ENCODE results near the gene TERF2IP. TPM values are rescaled to one million over a fixed set of nuclear protein-coding genes. Genes with fewer than 3 reads are reported as not detected.

TERF2IP gene
- total RNA-seq, 1 donor: 43.6 TPM

- DNase-seq (ENCODE audit: low read depth): no peak
- H3K4me3 ChIP-seq (ENCODE audit: low read depth, low read length): no peak overlapping the region
- TF ChIP-seq CTCF (IDR thresholded peaks at IDR 0.05; ENCODE audit: insufficient read depth, low read depth, low read length): no peak
These were observed 6.3 kb downstream of the TERF2IP start for GRCh38 chr16:75653922-75654321.

- TF ChIP-seq CTCF (IDR thresholded peaks at IDR 0.05; ENCODE audit: insufficient read depth, low read depth, low read length): no peak
- no peak for DNase-seq (ENCODE audit: low read depth)
- H3K4me3 ChIP-seq (ENCODE audit: low read depth, low read length): no peak overlapping the region
These were observed 10.6 kb downstream of the TERF2IP start for GRCh38 chr16:75658175-75658574.

DNA sequence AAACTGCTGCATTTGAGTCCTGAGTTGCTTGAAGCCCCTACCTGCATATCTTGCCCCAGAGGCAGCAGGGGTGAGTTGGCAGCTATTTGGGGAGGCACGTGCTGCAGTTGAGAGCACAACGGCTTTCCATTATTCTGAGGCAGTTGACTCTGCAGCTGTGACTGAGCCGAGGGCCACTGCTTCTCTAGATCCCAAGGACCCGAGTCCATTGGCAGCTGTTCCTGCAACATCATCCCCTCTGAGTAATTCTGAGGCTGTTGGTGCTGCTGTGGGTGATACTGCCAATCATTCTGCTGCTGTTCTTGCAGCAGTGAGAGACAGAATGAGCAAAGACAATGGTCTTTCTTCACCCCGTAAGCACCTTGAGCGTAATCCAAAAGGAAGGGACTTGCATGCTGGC, 12.7 kb downstream of the TERF2IP start:
- no peak overlapping the region for H3K4me3 ChIP-seq (ENCODE audit: low read depth, low read length)
- no peak for TF ChIP-seq CTCF (IDR thresholded peaks at IDR 0.05; ENCODE audit: insufficient read depth, low read depth, low read length)
- DNase-seq (ENCODE audit: low read depth): no peak

GRCh38 chr16:75660726-75661302, 13.2 kb downstream of the TERF2IP start:
- no peak for TF ChIP-seq CTCF (IDR thresholded peaks at IDR 0.05; ENCODE audit: insufficient read depth, low read depth, low read length)
- no peak overlapping the region for H3K4me3 ChIP-seq (ENCODE audit: low read depth, low read length)
- DNase-seq (ENCODE audit: low read depth): no peak

DNA sequence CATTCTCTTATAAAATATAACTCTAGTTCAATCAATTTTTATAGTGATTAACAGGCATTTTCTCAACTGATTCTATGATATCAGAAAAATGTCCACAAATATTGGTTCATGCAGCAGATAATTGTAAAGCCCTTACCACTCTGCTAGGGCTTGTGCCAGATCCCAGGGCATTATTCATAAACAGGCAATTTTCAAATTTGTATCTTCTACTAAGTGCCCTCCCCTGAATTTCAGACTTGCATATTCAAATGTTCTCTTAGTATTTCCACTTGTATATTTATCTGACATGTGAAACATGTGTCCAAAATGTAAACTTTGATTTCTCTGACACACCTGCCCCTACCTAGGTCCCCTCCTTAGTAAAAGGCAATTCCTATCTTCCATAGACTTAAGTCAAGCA, 19.9 kb downstream of the TERF2IP start:
- TF ChIP-seq CTCF (IDR thresholded peaks at IDR 0.05; ENCODE audit: insufficient read depth, low read depth, low read length): no peak
- no peak overlapping the region for H3K4me3 ChIP-seq (ENCODE audit: low read depth, low read length)

DNA sequence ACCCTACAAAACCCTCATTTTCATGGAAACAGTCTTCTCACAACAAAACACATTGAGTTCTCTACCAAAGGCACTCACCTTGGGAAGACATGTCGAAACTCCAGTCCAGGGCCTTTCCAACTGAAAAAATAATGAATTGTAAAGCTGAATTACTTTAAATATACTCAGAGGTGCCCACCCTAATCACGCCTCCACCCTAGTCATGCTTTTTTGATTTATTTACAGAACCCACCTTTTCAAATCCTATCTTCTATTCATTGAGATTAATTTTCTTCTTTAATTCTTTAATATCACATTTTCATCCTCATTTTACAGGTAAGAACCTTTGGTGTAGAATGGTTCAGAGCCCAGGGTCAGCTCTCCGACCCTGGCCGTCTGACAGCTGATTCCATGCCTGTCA, 29.3 kb downstream of the TERF2IP start, which contains the start of gene CPHXL2:
Gene CPHXL2, minus strand, starts transcription at position 101 of the 400 bp plus-strand sequence. Its CDS starts 10 bp downstream, at position 91.
- DNase-seq (ENCODE audit: low read depth): no peak
- TF ChIP-seq CTCF (IDR thresholded peaks at IDR 0.05; ENCODE audit: insufficient read depth, low read depth, low read length): no peak
- H3K4me3 ChIP-seq (ENCODE audit: low read depth, low read length): no peak within 1 kb of the TSS

More for the DNA sequence above, 19.9 kb downstream of the TERF2IP start:
- no peak for DNase-seq (ENCODE audit: low read depth)

DNA sequence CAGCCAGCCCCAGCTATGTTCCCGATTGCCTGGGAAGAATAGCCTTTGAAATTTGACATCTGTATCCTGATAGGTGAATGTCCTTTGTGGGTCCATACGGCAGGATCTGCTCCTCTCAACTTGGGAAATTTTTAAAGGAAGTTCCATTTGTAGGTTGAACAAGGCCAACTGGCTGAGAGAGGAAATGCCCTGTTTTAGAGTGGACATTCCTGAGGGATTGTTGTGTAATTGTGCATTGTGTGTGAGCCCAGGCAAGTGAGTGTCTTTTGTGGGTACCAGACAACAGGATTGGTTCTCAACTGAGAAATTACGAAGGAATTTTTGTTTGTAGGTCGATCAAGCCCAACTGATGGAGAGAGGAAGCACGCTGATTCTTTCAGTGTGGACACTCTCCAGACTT, 31.8 kb downstream of the TERF2IP start:
- no peak for DNase-seq (ENCODE audit: low read depth)
- no peak overlapping the region for H3K4me3 ChIP-seq (ENCODE audit: low read depth, low read length)

More for the DNA sequence above, 31.8 kb downstream of the TERF2IP start:
- no peak for TF ChIP-seq CTCF (IDR thresholded peaks at IDR 0.05; ENCODE audit: insufficient read depth, low read depth, low read length)
